ENCODE data around the gene CRB1.

CRB1 gene

DNA sequence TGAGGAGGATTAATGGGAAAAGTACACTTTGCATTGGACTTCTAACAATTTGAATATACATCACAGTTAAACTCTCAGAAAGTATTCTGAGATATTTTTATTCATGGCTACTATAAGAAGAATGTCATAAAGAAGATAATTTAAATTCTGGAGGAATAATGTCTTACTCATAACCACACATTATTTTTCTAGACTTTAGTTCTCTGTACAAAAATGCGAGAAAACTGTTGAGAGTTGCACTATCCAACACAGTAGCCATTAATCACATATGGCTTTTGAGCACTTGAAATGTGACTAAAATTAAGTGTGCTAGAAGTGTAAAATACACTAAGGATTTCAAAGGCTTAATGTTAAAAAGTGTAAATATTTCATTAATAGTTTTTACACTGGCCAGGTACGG is 53.8 kb downstream of the CRB1 start:
- no peak for DNase-seq
- H3K27me3 ChIP-seq (ENCODE audit: insufficient read depth, low read depth, severe bottlenecking): no peaks in the 10 kb centered on the region
- no peaks in the 10 kb centered on the region for H3K9me3 ChIP-seq (ENCODE audit: severe bottlenecking)
- H3K27ac ChIP-seq: no peak overlapping the region
- no peak overlapping the region for H3K4me3 ChIP-seq (ENCODE audit: low read depth, low read length)
- H3K36me3 ChIP-seq: no peaks in the 10 kb centered on the region
- TF ChIP-seq, protein P1, sequence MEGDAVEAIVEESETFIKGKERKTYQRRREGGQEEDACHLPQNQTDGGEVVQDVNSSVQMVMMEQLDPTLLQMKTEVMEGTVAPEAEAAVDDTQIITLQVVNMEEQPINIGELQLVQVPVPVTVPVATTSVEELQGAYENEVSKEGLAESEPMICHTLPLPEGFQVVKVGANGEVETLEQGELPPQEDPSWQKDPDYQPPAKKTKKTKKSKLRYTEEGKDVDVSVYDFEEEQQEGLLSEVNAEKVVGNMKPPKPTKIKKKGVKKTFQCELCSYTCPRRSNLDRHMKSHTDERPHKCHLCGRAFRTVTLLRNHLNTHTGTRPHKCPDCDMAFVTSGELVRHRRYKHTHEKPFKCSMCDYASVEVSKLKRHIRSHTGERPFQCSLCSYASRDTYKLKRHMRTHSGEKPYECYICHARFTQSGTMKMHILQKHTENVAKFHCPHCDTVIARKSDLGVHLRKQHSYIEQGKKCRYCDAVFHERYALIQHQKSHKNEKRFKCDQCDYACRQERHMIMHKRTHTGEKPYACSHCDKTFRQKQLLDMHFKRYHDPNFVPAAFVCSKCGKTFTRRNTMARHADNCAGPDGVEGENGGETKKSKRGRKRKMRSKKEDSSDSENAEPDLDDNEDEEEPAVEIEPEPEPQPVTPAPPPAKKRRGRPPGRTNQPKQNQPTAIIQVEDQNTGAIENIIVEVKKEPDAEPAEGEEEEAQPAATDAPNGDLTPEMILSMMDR (IDR thresholded peaks at IDR 0.05; ENCODE audit: low read depth, low read length): no peak

DNA sequence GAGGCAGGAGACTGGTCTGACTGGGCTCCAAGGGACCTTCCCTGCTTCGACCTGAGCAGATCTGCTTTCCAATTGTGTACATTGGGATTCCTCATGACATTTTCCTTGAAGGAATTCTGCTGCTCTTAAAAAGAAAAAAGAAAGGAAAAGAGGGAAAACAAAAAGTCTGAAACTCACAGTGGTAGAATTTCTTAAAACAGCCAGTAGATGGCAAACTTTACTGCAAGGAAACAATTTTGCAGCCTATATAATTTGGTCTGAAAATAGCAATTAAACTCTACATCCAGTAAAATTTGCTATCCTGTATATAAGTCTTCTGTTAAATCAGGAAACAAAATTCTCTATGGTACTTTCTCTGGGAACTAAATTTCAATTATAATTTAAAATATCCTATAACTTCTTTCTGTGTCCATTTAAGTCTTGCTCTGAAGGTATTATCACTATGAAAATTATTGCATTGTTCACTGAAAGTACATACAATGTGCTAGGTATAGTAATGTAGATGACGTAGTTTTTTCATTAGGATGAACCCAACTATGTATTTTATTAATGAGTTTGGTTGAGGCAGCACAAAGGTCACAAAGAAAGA is 59.8 kb downstream of the CRB1 start:
- Histone ChIP-seq H3K36me3 (peaks cover 8% of the 10 kb centered on the region; the same call in 1 of the 2 replicates), H3K27me3 (ENCODE audit: insufficient read depth, low read depth, severe bottlenecking) (no peaks in the 10 kb centered on the region), H3K4me3 (ENCODE audit: low read depth, low read length) (no peak overlapping the region), H3K9me3 (ENCODE audit: severe bottlenecking) (no peaks in the 10 kb centered on the region), H3K27ac (no peak overlapping the region)
- TF ChIP-seq, protein P1 (IDR thresholded peaks at IDR 0.05; ENCODE audit: low read depth, low read length): peak; percentile 59
- DNase-seq: no peak

DNA sequence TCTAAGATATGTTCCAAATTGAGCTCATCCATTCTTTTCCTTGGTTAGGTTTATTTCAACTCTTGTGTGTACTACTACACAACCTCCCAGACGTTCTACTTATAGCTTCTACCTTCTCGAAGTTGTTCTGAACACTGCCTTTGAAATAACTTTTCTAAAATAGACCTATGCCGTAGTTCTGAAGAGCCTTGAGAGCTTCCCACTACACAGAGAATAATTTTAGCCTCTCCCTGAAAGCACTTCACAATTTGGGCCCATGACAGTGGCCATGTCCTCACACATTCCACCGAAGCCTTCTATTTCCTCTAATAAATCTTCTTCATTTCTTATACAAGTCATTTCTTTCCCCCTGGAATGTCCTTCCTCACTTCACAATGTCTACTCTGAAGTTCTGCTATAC is 62.2 kb downstream of the CRB1 start:
- Histone ChIP-seq H3K27me3 (ENCODE audit: insufficient read depth, low read depth, severe bottlenecking) (no peaks in the 10 kb centered on the region), H3K9me3 (ENCODE audit: severe bottlenecking) (no peaks in the 10 kb centered on the region), H3K36me3 (peaks cover 8% of the 10 kb centered on the region; the same call in 1 of the 2 replicates), H3K27ac (no peak overlapping the region), H3K4me3 (ENCODE audit: low read depth, low read length) (no peak overlapping the region)
- DNase-seq: no peak
- TF ChIP-seq, protein P1 (IDR thresholded peaks at IDR 0.05; ENCODE audit: low read depth, low read length): no peak

DNA sequence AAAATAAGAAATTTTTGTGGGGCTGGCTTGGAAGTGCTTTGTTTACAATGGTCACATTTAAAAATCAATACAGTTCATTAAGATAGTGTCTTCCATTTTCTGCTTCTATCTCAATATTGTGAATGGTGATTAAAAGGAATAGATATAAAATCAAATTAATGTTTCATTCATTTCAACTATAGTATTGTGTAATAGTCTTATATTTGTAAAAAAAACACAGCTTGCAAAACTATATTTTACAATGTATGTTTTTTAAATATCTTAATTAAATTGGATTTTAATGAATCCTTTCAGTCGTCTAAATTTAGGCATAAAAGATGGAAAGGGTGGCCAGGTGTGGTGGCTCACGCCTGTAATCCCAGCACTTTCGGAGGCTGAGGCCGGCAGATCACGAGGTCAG is 63.5 kb downstream of the CRB1 start:
- TF ChIP-seq, protein P1 (IDR thresholded peaks at IDR 0.05; ENCODE audit: low read depth, low read length): no peak
- Histone ChIP-seq H3K9me3 (ENCODE audit: severe bottlenecking) (no peaks in the 10 kb centered on the region), H3K27me3 (ENCODE audit: insufficient read depth, low read depth, severe bottlenecking) (no peaks in the 10 kb centered on the region), H3K4me3 (ENCODE audit: low read depth, low read length) (no peak overlapping the region), H3K27ac (no peak overlapping the region), H3K36me3 (peaks cover 8% of the 10 kb centered on the region; the same call in 1 of the 2 replicates)
- no peak for DNase-seq

DNA sequence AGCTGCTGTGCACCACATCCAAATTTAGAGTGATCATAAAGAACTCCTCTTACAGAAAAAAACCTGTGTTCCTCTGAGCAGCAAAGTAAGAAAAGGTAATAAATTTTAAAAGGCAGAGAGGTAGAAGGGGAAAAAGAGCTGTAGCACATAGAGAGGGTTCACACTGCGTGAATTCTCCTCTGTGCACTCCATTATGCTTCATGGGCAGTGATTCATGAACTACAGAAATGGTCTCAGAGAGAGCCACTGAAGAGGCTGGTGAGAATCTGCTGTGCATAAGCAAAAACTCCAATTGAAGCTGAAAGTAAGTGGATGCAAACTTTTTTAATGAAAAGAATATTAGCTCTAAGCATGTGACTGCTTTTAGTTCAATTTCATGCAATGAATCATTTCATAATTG is 65.0 kb downstream of the CRB1 start:
- H3K9me3 ChIP-seq (ENCODE audit: severe bottlenecking): no peaks in the 10 kb centered on the region
- no peak overlapping the region for H3K27ac ChIP-seq
- TF ChIP-seq, protein P1 (IDR thresholded peaks at IDR 0.05; ENCODE audit: low read depth, low read length): no peak
- no peaks in the 10 kb centered on the region for H3K27me3 ChIP-seq (ENCODE audit: insufficient read depth, low read depth, severe bottlenecking)
- DNase-seq: no peak
- peaks cover 8% of the 10 kb centered on the region; the same call in 1 of the 2 replicates for H3K36me3 ChIP-seq
- no peak overlapping the region for H3K4me3 ChIP-seq (ENCODE audit: low read depth, low read length)

DNA sequence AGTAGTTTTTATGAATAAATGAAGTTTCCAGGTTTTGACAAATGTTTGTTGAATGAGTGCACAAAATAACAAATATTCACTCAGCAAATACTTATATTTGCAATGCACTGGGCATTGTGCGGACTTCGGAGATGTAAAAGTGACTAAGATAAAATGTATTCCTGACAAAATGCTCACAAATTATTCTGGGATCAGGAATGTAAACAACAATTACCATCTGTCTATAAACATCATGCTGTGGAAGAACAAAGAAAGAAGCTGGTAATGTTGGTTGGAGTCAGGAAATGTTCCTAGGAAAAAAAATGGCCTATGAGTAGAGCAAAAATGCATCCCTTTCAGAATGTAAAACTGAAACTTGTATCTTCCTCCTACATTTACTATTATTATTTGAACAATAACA is 68.5 kb downstream of the CRB1 start:
- TF ChIP-seq, protein P1 (IDR thresholded peaks at IDR 0.05; ENCODE audit: low read depth, low read length): no peak

More for the DNA sequence above, 68.5 kb downstream of the CRB1 start:
- H3K4me3 ChIP-seq (ENCODE audit: low read depth, low read length): no peak overlapping the region
- H3K9me3 ChIP-seq (ENCODE audit: severe bottlenecking): no peaks in the 10 kb centered on the region
- DNase-seq: no peak
- H3K36me3 ChIP-seq: no peaks in the 10 kb centered on the region
- H3K27me3 ChIP-seq (ENCODE audit: insufficient read depth, low read depth, severe bottlenecking): no peaks in the 10 kb centered on the region
- no peak overlapping the region for H3K27ac ChIP-seq

Measured in WERI-Rb-1 (cell line).